D341Med (cell line): ENCODE results near the gene MAST2.
"Not testable (repeated sequence)": the region's sequence is repeated elsewhere in the genome, so short reads cannot be mapped to it uniquely, and the experiment has no call there.

ENCODE experiments used
- DNase-seq: peaks from one replicate; pipeline ENCODE4 v3.0.0; 2012; ENCODE audit warnings: low spot score

MAST2 gene

GRCh38 chr1:45814776-45815175 is 11.4 kb downstream of the MAST2 start:
- no peak for DNase-seq

- DNase-seq: no peak
These were observed 12.5 kb downstream of the MAST2 start for GRCh38 chr1:45815667-45816458.

GRCh38 chr1:45820173-45820572 is 16.8 kb downstream of the MAST2 start:
- DNase-seq: no peak

- no peak for DNase-seq
These were observed 17.4 kb downstream of the MAST2 start for GRCh38 chr1:45820788-45821187.

GRCh38 chr1:45822644-45823043 is 19.2 kb downstream of the MAST2 start:
- no peak for DNase-seq

- DNase-seq: no peak
These were observed 21.2 kb downstream of the MAST2 start for GRCh38 chr1:45824607-45825006.

GRCh38 chr1:45827256-45827655 is 23.8 kb downstream of the MAST2 start:
- DNase-seq: no peak

- DNase-seq: no peak
These were observed 25.4 kb downstream of the MAST2 start for GRCh38 chr1:45828841-45829240.

GRCh38 chr1:45833361-45833760 is 29.9 kb downstream of the MAST2 start:
- no peak for DNase-seq

- no peak for DNase-seq
These were observed 31.3 kb downstream of the MAST2 start for GRCh38 chr1:45834689-45835088.

- no peak for DNase-seq
These were observed 33.0 kb downstream of the MAST2 start for GRCh38 chr1:45836451-45836850.

- DNase-seq: not testable (repeated sequence)
These were observed 33.4 kb downstream of the MAST2 start for GRCh38 chr1:45836861-45837260.

GRCh38 chr1:45838322-45838721 is 34.9 kb downstream of the MAST2 start:
- not testable (repeated sequence) for DNase-seq

- DNase-seq: no peak
These were observed 37.3 kb downstream of the MAST2 start for GRCh38 chr1:45840704-45841103.

GRCh38 chr1:45842786-45843185 is 39.4 kb downstream of the MAST2 start:
- DNase-seq: no peak

- DNase-seq: no peak
These were observed 40.1 kb downstream of the MAST2 start for GRCh38 chr1:45843474-45843905.

- not testable (repeated sequence) for DNase-seq
These were observed 40.6 kb downstream of the MAST2 start for GRCh38 chr1:45844000-45844399.

GRCh38 chr1:45846931-45847330 is 43.5 kb downstream of the MAST2 start:
- DNase-seq: no peak

GRCh38 chr1:45848097-45848496 is 44.7 kb downstream of the MAST2 start:
- no peak for DNase-seq

- no peak for DNase-seq
These were observed 45.3 kb downstream of the MAST2 start for GRCh38 chr1:45848714-45849113.

GRCh38 chr1:45850017-45850416 is 46.6 kb downstream of the MAST2 start:
- DNase-seq: no peak

GRCh38 chr1:45854724-45855123 is 51.3 kb downstream of the MAST2 start:
- no peak for DNase-seq

GRCh38 chr1:45857101-45857700 is 53.8 kb downstream of the MAST2 start:
- DNase-seq: no peak
